Measurements from ENCODE around the gene CDKN2A.

DNA sequence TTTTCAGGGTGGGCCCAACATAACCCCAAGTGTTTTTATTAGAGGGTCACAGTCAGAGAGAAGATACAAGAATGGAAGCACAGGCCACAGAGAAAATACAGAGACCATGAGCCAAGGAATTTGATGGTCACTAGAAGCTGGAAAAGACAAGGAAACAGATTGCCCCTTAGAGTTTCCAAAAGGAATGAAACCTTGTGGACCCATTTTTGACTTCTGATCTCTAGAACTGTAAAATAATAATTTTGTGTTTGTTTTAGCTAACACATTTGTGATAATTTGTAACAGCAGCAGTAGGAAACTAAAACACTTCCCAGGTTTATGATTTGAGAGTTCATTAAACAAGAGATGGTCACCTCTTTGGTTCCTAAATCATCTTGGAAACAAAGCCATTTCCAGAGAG is 21.8 kb downstream of the CDKN2A start:
- TF ChIP-seq, protein P1, sequence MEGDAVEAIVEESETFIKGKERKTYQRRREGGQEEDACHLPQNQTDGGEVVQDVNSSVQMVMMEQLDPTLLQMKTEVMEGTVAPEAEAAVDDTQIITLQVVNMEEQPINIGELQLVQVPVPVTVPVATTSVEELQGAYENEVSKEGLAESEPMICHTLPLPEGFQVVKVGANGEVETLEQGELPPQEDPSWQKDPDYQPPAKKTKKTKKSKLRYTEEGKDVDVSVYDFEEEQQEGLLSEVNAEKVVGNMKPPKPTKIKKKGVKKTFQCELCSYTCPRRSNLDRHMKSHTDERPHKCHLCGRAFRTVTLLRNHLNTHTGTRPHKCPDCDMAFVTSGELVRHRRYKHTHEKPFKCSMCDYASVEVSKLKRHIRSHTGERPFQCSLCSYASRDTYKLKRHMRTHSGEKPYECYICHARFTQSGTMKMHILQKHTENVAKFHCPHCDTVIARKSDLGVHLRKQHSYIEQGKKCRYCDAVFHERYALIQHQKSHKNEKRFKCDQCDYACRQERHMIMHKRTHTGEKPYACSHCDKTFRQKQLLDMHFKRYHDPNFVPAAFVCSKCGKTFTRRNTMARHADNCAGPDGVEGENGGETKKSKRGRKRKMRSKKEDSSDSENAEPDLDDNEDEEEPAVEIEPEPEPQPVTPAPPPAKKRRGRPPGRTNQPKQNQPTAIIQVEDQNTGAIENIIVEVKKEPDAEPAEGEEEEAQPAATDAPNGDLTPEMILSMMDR (conservative IDR thresholded peaks at IDR 0.05; ENCODE audit: low read length): no peak
- TF ChIP-seq EZH2phosphoT487 (IDR thresholded peaks at IDR 0.05; ENCODE audit: borderline replicate concordance): no peak

Data from Loucy (cell line).